Femur (tissue), 1 donor: ENCODE results near the gene APOA1.

Experiments used
- DNase-seq: peaks from one replicate; pipeline ENCODE4 v3.0.0-alpha.2; 2017

APOA1 gene

GRCh38 chr11:116786966-116787365 lies 50.5 kb downstream of the APOA1 start:
- no peak for DNase-seq

- DNase-seq, result no peak
Measured at GRCh38 chr11:116786326-116786725, 51.1 kb downstream of the APOA1 start.
